T-helper 1 cell treated with Interleukin-12 subunit alpha and Interleukin-12 subunit beta and Interleukin-4 antibody, amounts not matched to agents 30 μg/mL and 1 μg/mL, for 36 hours (primary cell): Measurements from ENCODE around the gene CCDC7.
"Not testable (repeated sequence)": the region's sequence is repeated elsewhere in the genome, so short reads cannot be mapped to it uniquely, and the experiment has no call there.

Experiments used
- H3K27ac Mint-ChIP-seq: one replicate; pipeline ENCODE4 v1.8.0; 2021; ENCODE audit warnings: mild to moderate bottlenecking, mixed read lengths
- H3K27me3 Mint-ChIP-seq: one replicate; pipeline ENCODE4 v1.8.0; 2021; ENCODE audit warnings: low read depth, mixed read lengths
- H3K36me3 Mint-ChIP-seq: one replicate; pipeline ENCODE4 v1.8.0; 2021; ENCODE audit warnings: low read depth, mixed read lengths
- H3K4me1 Mint-ChIP-seq: one replicate; pipeline ENCODE4 v1.8.0; 2021; ENCODE audit warnings: low read depth, mixed read lengths
- H3K4me3 Mint-ChIP-seq: one replicate; pipeline ENCODE4 v1.8.0; 2021; ENCODE audit warnings: mild to moderate bottlenecking, moderate library complexity, mixed read lengths
- H3K9me3 Mint-ChIP-seq: one replicate; pipeline ENCODE4 v1.8.0; 2021; ENCODE audit warnings: mixed read lengths

The CCDC7 gene

GRCh38 chr10:32917817-32918216, 471.9 kb downstream of the CCDC7 start:
- H3K27me3 Mint-ChIP-seq, H3K4me3 Mint-ChIP-seq, H3K9me3 Mint-ChIP-seq, H3K27ac Mint-ChIP-seq, H3K4me1 Mint-ChIP-seq: not testable (repeated sequence)
- H3K36me3 Mint-ChIP-seq = peaks cover 42% of the 10 kb centered on the region

- Mint-ChIP-seq H3K27me3 (no peaks in the 10 kb centered on the region), H3K9me3 (peaks cover 4% of the 10 kb centered on the region), H3K4me3 (no peak overlapping the region), H3K27ac (no peak overlapping the region), H3K4me1 (peaks cover 6% of the 10 kb centered on the region), H3K36me3 (peaks cover 33% of the 10 kb centered on the region)
Observed at GRCh38 chr10:32922170-32922569, 476.2 kb downstream of the CCDC7 start.

- no peaks in the 10 kb centered on the region for H3K27me3 Mint-ChIP-seq
- H3K9me3 Mint-ChIP-seq = peaks cover 4% of the 10 kb centered on the region
- peaks cover 6% of the 10 kb centered on the region for H3K4me1 Mint-ChIP-seq
- H3K4me3 Mint-ChIP-seq = no peak overlapping the region
- H3K36me3 Mint-ChIP-seq = peaks cover 37% of the 10 kb centered on the region
- H3K27ac Mint-ChIP-seq = no peak overlapping the region
Observed at GRCh38 chr10:32923134-32923533, 477.2 kb downstream of the CCDC7 start.

- Mint-ChIP-seq H3K27me3 (no peaks in the 10 kb centered on the region), H3K4me3 (no peak overlapping the region), H3K4me1 (peaks cover 6% of the 10 kb centered on the region), H3K27ac (no peak overlapping the region), H3K36me3 (peaks cover 37% of the 10 kb centered on the region), H3K9me3 (peaks cover 4% of the 10 kb centered on the region)
Observed at GRCh38 chr10:32923849-32924248, 477.9 kb downstream of the CCDC7 start.
